Subcutaneous adipose tissue (tissue), 4 donors: ENCODE results near the gene SRPK1. TPM values are rescaled to one million over a fixed set of nuclear protein-coding genes. Genes with fewer than 3 reads are reported as not detected.

Source experiments
- total RNA-seq, 4 donors: library from RNA; depleted of rRNA; stranded (reverse); fragments of >200 nt; gene quantifications; one replicate each; pipeline ENCODE4 v1.1.0, GENCODE V29; 2016
- TF ChIP-seq, protein P1 (sequence below): fragments of 450-650 bp; IDR thresholded peaks from one replicate; pipeline ENCODE4 v1.5.1; 2016; ENCODE audit warnings: low read depth, mild to moderate bottlenecking, control low read depth, antibody characterized with exemption, moderate library complexity

The SRPK1 gene
- total RNA-seq, 4 donors from 2014 or later = 26.2 to 38.8 (median 33.1) TPM

DNA sequence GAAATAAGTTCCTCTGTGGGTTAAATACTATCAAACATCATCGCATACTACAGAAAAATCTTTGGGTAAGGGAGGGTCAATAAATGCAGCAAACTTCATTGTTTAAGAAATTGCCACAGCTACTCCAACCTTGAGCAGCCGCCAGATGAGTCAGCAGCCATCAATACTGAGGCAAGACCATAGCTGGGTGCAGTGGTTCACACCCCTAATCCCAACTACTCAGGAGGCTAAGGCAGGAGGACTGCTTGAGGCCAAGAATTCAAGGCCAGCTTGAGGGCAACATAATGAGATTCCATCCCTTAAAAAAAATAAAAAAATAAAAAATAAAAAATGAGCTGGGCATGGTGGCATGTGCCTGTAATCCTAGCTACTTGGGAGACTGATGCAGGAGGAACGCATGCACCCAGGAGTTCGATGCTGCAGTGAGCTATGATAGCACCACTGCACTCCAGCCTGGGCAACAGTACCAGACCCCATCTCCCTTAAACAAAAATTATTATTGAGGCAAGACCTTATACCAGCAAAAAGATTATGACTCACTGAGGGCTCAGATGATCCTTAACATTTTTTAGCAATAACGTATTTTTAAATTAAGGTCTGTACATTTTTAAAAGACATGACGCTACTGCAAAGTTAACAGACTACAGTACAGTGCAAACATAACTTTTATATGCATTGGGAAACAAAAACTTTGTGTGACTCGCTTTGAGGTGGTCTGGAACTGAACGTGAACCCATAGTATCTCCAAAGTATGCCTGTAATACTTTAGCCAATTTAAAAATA, 8.8 kb downstream of the SRPK1 start:
- TF ChIP-seq, protein P1, sequence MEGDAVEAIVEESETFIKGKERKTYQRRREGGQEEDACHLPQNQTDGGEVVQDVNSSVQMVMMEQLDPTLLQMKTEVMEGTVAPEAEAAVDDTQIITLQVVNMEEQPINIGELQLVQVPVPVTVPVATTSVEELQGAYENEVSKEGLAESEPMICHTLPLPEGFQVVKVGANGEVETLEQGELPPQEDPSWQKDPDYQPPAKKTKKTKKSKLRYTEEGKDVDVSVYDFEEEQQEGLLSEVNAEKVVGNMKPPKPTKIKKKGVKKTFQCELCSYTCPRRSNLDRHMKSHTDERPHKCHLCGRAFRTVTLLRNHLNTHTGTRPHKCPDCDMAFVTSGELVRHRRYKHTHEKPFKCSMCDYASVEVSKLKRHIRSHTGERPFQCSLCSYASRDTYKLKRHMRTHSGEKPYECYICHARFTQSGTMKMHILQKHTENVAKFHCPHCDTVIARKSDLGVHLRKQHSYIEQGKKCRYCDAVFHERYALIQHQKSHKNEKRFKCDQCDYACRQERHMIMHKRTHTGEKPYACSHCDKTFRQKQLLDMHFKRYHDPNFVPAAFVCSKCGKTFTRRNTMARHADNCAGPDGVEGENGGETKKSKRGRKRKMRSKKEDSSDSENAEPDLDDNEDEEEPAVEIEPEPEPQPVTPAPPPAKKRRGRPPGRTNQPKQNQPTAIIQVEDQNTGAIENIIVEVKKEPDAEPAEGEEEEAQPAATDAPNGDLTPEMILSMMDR = no peak

DNA sequence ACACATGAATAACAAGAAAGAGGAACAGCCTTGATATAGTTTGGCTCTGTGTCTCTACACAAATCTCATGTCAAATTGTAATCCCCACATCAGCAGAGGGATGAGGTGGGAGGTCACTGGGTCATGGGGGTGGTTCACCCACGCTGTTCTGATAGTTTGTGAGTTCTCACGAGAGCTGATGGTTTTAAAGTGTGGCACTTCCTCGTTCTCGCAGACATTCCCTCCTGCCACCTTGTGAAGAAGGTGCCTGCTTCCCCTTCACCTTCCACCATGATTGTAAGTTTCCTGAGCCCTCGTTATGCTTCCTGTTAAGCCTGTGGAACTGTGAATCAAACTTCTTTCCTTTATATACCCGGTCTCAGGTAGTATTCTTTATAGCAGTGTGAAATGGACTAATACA, 13.1 kb downstream of the SRPK1 start:
- TF ChIP-seq, protein P1 = no peak

DNA sequence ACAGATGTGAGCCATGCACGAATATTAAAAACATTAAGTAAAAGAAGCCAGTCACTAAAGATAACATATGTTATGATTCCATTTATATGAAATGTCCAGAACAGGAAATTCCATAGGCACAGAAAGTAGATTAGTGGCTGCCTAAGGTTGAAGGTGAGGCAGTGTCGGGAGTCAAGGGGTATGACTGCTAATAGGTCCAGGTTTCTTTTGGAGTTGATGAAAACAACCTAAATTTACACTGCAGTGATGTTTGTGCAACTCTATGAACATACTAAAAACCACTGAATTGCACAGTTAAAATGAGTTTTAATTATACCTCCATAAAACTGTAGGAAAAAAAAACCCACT, 14.4 kb downstream of the SRPK1 start:
- TF ChIP-seq, protein P1 = no peak

DNA sequence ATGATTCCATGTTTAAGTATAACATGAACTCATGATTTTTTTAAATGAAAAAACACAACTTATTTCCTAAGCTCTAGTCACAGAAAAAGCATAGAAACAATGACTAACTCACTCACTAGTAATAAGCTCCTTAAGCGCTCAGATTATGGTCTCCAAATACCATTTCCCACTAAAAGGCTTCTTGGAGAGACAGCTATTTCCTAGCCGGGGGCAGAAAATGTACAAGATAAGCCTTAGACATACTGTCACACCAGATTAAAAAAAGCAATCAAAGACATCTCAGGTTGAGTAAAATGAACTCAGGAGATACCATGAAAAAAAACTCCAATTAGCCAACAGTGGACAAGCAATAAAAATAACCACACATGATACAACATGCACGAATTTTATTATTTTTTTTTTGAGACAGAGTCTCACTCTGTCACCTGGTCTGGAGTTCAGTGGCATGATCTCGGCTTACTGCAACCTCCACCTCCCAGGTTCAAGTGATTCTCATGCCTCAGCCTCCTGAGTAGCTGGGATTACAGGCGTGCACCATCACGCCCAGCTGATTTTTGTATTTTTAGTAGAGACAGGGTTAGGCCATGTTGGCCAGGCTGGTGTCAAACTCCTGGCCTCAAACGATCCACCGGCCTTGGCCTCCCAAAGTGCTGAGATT, 14.9 kb downstream of the SRPK1 start:
- TF ChIP-seq, protein P1 = no peak

DNA sequence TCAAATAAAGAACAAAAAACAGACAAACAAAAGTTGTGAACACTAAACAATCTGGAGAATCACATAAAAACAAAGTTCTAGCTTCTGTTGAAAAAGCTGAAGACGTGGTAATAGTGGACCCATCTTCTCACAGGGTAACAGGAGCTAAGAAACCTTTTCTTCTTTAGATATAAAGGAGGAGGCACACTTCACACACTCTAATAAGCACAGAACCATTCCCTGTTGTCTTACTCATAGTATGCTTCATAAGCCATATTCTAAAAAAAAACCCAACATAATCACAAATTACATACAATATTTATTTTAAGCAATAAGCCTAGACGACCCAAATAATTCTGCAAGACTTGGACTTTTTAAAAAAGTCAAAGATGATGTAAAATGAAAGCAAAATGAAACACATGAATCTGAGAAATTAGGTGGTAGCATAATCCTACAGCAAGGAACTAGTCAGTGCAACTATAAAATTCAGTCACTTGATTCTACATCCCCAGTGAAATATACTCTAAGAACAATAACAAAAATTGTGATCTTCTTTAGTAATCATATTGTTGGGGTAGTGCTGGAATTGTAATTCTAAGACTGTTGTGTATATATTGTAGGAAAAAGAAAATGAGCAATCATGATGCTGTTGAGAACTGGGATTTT, 15.6 kb downstream of the SRPK1 start:
- TF ChIP-seq, protein P1 = no peak

DNA sequence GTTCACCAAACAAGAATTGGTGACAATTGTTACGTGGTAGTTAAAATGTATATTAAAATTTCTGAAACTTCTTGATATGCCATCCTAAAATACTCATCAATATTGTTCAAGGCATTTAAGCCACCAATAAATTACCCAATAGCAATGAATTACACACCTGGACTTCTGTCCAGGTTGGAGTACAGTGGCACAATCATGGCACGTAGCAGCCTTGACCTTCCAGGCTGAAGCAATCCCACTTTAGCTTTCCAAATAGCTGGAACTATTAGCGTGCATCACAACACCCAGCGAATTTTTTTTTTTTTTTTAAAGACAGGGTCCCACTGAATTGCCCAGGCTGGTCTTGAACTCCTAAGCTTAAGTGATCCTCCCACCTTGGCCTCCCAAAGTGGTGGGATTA, 17.2 kb downstream of the SRPK1 start:
- TF ChIP-seq, protein P1 = no peak

DNA sequence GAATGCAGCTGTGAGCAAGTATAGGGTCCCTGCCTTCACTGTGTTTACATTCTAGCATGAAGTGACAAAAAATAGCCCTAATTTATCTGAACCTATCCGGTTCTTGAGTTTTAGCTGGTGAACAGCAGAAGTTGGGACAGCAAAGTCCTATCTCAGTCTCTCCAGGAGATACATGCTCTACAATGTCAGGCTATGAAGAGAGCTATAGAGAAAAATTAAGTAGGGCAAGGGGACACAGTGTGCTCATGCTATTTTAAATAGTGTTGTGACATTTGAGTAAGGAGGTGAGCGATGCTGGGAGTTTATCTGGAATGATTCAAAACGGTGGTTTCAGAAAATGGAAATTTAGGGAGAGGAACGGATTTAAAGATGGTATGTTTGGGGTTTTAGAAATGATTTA, 20.4 kb downstream of the SRPK1 start:
- TF ChIP-seq, protein P1 = no peak
